AG08395 (cell line): ENCODE results near the gene DEDD2.

Experiments used
- DNase-seq: peaks from one replicate; pipeline ENCODE4 v3.0.0; 2012; ENCODE audit warnings: mixed read lengths, low spot score

Gene DEDD2

DNA sequence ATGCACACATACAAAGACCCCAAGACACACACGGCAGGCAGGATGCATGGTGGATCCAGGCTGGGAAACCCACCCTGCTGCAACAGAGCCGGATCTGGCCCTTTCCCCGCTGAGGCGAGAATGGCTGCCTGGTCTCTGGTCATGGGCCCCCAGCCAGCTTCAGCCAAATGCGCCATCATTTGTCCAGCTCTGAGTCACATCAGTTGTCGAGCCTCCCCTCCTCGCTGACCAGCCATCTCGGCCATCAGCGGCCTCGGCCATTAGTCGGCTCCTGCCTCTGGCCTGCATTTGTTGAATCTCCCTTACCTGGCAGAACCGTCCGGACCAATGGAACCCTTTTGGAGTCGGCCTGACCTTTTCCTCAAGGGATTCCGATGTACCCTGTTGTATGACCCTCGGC is 46.8 kb downstream of the DEDD2 start:
- DNase-seq: no peak

DNA sequence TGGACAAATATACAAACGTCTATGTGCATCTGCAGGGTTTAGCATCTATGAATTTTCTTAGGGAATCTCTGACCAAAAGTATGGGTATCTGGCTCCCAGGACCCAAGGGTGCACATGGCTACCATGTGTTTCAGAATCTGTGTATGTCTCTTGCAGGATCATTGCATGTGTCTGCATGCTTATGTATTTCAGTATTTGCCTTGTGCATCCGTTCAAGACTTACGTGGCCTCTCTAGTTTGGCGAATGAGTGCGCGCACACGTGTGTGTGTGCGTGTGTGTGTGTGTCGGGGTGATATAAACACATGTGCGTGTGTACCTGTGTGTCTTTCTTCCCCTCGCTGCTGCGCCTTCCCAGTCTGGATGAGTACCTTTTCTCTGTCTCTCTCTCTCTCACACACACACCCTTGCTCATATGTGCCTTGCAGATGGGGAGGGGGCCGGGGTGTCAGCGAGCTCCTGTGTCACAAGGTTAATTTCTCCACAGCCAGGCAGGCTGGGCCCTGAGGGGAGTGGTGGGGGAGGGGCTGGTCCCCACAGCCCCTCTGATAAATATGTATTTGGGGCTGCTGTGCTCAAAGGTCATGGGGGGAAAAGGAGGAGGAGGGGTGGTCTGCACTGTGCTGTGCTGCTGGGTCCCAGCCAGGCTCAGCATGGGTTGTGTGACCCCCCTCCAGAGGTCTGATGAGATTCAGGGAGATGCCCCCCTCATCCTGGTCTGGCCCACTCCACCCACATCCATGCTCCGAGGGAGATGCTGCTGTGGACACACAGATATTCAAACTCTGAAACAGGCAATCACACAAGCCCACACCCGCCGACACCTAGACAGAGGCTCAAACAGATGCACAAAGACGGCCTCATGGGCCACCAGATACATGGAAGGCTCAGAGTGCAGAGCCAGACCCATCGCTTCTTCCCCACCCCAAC is 47.7 kb downstream of the DEDD2 start:
- DNase-seq: no peak

DNA sequence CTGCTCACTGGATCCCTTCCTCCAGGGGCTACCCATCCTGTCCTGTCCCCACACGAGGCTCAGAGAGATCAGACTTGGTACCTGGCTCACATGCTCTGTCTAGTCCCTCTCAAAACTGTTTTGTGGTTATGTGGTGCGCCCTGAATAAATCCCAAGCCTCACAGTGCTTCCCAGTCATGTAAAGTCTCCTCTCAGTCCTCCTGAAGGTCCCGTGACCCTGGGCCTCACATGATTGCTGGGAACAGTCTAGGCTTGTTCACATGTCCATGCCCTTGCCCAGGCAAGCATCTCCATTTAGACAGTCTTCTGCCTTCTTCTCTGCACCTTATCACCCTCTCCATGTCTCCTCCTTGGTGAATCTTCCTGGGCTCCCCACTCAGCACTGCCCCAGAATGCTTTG is 49.3 kb downstream of the DEDD2 start:
- DNase-seq: no peak

DNA sequence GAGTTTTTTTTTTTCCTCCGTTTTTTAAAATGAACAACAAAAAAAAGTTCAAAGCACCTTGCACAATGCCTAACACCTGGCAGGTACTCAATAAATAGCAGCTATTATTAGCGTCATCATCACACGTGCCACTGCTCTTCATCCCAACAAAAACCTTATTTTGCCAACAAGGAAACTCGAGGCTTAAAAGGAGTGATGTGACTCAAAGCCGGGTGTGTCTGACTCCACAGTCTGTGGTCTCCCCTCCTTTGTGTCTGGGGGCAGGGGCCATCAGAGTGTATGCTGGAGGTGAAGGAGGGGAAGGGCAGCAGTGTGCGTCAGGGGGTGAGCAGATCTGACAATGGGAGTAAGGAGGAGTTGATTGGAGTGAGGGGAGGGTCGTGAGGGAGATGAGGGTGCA is 51.2 kb downstream of the DEDD2 start:
- DNase-seq: no peak

DNA sequence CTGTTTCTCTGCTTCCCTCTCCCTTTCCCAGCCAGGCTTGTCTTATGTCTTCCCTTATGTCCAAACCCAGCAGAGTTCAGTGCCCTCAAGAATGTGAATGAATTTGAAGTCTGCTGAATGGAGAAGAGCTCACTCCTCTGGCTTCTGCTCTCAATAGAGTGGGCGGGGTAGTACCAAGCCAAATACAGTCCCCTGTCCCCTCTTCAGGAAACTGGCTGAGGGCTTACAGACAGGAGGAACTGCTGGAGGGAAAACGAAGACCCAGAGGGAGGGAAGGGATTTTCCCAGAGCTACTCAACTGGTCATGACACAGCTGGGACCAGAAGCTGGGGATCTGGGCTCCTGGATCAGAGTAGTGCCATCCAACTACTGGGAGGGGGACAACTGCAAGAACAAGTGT is 52.3 kb downstream of the DEDD2 start:
- DNase-seq: no peak

DNA sequence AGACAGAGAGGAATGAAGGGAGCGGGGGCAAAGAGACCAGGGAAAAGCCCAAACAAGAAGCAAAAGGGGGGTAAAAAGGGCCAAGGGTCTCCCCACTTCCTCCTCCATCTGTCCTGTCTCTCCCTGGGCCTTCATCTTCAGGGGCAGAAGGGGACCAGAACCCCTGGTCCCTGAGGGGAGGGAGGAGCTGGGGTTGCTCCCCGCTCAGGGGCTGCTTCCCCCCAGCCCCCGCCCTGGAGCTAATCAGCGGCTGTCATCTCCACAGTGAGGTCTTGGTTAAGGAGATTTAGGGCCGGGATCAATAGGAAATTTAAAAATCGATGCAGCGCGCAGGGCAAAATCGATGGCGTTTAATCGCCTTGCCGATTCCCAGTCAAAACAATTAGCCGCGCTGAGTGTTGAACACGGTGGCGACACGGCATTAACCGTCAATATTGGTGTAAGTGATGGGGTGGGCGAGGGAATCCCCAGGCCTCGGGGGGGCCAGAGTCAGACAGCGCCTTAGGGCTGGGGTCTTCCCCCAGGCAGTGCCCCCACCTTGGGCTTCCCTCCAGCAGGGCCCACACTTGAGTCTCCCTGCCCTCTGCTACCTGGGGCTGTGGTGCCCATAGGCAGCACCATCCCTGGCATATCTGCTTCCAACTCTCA is 55.7 kb downstream of the DEDD2 start:
- no peak for DNase-seq

DNA sequence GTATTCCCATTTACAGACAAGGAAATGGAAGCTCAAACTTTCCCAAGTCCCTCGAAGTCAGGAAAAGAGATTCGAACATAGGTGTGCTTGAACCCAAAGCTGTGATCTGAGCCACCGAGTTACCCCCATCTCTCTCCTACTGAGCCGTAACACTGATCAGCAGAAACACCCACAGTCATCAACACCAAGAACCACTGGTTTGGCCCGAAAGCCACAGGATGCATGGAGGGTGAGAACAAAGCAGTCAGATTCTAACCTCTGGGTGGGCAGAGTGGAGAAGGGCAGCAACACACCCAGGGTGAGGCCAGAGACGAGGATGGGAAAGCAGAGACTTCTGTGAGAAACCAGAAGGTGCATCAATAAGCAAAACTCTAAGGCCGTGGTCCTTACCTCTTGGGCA is 57.5 kb downstream of the DEDD2 start:
- no peak for DNase-seq

DNA sequence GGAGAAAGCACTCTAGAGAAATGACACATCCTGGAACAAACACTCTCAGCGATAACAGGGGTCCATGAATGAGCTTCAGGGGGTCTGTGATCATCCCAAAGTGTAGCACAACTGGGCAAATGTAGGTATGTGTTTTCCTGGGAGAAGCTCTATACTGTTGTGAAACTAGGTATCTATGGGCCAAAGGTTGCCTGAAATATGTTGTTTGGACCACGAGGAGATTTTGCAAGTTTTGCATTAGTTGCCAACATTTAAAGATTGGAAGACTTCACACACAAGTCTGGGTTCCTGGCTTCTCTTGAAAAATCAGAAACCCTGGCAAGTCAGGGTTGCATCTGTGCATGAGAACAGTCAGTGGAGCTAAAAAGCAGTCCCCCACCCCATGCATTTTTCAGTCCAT is 58.6 kb downstream of the DEDD2 start:
- DNase-seq: no peak

DNA sequence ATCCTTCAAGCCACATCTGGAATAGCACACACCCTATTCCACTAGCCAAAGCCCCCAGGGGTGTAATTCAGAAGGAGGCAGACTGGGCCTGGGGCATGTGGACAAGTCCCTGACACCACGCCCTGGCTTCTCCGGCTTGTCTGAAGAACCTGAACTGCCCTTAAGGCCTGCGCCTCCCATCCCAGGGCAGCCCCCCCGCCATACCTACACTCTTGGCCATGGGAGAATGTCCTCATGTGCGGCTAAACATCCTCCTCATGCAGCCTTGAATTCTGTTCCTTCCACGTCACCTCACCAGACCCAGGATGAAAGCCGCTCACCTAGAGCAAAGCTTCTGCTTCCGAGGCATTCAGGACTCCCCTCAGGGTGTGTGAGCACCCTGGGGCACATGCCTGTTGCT is 60.9 kb downstream of the DEDD2 start:
- DNase-seq: no peak

DNA sequence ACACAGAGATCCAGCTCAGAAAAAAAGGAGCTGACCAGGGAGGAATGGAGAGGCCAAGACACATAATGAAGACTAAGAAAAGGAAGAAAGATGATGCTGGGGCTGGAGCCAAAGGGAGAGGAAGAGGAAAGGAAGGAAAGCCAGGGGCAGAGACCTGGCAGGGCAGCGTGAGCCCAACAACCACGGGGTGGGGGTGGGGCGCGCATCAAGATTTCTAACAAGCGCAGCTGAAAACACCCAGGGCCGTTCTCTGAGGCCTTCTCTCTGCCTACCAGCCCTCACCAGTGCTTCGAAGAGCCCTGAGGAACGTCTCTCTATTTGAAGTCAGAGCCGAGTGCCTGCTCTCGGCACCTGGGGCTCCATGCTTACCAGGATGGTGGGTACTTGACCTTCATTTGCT is 61.7 kb downstream of the DEDD2 start:
- DNase-seq: no peak

DNA sequence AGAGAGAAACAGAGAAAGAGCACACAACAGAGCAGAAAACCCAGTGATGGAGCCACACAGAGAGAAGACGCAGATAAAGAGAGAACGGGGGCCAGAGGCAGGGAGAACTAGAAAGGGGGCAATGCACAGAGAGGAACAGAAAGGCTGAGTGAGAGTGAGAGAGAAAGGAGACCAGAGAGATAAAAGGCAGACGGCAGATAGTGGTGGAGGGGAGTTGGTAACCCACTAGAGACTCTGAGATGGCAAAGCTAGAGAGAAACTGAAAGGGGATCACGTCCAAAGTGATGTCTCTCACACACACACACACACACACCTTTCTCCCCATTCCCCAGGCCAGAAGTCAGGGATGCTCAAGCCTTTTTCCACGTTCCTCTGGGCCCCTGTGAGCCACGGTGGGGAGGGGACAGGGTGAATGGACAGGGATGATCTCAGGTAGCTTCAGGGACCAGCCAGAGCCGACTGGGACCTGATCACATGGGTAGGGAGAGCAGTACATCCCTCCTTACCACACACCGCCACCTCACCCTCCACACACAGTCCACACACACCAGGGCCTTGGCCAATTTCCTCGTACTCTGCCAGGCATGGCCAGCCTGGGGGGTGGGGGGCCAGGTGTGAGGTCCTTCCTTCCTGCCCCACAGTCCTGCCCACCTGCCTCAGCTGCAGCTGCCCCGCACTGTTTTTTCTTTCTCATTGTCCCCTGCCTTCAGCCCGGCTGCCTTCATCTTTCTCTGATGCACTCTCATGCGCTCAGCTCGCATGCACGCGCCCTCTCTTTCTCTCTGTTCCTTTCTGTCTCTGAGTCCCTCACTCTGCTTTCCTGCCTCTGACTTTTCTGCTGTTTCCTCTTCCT is 62.8 kb downstream of the DEDD2 start:
- no peak for DNase-seq

DNA sequence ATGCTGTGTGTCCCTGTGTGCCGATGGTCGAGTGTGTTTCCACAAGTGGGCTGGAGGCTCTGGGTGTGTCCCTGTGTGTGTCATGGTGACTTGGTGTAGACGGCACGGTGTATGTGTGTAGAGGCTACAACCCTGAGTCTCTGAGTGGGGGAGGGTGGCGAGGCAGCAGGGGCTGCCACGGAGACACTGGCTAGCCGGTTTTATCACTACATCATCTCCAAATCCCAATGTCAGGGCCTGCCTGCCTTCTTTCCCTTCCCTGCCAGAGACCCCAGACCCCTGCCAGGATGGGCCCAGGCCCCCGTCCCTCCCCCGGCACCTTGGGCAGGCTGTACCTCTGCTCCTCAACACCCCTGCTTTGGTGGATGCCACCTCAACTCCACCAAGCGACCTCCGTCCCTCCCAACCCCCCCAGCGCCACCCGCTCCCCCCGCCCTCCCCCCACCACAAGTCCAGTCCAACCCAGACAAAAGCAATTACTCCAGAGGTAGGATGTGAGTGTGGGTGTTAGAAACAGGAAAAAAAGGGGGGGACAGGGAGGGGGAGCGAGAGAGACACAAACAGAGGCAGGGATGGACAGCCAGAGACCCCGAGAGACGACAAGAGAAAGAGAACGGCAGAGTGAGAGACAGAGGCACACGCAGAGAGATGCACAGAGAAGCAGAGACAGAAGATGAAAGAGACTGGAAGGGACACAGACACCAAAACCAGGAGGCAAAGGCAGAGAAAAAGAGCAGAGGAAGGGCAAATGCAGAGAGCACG is 63.6 kb downstream of the DEDD2 start:
- DNase-seq: no peak

DNA sequence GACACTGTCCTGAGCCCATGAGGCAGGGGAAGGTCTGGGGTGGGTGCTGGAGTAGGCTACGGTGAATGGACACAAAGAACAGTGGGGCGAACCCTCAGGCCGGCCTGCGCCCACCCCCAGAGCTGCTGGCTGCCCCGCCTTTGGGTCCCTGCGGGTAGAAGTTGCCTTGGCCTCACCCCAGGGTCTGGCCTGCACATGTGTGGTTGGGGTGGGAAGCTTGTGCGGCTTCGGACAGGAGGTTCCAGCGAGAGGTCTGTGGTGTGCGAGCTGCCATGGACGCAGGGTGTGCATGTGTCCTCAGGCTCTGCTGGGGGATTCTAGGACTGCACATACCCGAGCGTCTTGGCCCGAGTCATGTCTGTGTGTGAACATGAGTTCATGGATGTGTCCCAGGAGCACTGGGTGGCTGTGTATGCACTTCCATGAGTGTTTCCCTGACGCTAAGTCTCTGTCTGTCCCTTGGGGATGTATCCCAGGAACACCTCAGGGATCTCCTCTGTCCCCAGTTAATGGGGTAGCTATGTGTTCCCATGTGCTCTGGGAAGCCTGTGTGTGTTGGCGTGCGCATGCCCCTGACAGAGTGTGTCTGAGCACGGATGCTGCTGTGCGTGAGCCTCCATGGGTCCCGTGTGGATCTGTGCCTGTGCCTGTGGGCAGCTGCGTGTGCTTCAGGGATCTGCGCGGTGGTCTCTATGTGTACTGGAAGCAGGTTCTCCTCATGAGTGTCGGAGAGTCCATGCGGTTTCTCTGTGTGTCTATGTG is 64.4 kb downstream of the DEDD2 start:
- no peak for DNase-seq

DNA sequence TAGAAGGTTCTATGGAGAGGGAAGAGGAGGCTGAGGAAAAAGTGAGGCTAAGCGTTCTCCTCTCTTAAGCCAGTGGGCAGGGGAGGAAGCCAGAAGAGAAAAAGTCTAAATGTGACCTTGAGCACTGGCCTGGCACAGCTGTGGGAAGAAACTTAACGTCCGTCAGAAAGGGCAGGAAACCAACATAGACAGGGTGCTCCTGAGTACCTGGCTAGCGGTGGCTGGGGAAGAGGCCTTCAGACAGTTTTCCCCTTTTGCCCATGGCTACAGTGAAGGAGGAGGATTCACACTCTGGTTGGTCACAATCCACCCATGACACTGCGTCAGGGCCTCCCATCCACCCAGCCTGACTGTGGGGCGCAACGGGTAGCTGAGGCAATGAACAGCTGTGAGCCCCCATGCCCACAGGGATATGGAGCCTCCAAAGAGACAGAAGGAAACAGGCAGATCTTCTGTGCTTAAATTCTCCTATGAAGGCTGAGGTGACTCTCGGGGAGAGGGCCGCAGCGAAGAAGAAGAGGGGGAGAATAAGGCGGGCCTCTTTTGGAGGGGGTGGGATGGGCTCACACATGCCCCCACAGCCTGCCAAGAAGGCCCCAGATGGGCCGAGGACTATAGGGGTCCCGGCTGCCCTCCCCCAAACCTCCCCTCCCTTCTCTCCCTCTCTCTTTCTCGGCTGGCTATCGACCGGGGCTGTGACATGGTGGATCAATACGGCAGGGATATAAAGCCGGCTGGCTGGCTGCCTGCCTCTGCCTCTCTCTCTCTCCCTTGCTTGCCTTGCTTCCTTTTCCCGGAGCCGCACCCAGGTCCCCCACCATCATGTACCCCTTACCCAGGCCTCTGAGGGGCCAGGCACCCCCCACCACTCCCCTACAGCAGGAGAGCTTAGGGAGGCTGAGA is 65.4 kb downstream of the DEDD2 start:
- DNase-seq: no peak

DNA sequence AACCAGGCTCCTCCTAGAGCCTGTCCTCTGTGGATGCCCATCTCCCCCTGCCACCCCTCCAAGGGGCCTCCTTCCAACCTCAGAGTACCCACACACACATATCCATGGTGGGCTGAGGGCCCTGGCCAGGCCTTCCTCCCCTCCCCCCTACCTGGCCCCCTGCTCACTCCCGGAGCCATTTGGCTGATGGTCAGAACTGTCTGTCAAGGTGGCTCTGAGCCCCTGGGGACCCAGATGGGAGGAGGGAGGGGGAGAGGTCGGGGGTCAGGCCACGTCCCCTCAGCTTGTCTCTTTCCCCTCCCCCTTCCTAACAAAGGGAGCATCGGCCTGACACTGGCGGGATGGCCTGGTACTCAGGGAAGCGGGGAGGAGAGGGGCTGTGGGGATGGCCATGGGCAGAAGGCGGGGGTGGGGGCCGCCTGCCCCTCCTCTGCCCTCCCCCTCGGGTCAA is 66.5 kb downstream of the DEDD2 start:
- DNase-seq: no peak

DNA sequence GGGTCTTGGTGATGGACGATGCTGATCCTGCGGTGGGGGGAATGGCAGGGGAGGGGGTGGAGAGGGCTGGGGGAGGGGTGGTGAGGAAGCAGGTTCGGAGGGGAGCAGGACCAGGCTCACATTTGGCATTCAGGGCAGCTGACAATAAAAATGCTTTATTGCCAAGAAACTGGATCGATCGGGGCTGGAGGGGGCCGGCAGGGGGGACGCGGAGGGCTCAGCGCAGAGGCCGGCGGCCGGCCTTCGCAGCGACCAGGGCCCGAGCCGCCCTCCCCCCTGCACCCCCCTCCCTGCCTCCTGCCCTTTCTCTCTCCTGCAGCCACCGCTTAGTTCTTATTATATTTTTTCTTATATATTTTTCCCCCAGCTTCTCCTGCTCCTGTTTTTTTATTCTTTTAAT is 67.1 kb downstream of the DEDD2 start:
- no peak for DNase-seq

DNA sequence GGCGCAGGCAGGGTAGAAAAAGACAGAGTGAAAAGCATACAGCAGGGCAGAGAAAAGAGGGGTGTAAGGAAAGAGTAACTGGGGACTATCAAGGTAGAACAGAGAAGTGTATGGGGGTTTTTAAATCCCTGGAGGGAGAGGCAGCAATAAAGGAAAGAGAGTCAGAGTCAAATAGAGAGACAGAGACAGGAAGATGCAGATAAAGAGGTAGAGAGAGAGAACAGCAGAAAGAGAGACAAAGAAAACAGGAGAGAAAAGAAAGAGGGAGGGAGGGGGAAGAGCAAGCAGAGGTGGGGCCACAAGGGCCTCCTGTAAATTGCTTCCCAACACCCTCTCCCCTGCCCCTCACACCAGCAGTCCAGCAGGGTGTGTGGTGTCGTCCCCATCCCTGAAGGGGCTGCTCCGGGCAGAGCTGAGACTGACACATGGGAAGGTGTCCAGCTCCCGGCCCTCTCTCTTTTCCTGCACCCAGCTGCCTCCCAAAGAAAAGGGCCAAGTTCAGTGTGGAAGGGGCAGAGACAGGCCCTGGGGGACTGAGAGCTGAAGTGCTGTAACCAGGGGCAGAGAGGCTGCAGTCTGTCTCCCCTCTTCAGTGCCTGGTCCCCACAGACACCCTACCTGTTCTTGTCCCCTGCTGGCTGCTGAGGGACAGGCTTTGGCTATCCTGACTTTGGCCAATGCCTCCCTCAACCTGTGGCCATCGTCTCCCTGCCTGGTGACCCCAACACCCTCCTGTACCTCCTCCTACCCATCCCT is 67.9 kb downstream of the DEDD2 start:
- no peak for DNase-seq
